ENCODE measurements around the gene LYSMD1. TPM values are rescaled to one million over a fixed set of nuclear protein-coding genes. Genes with fewer than 3 reads are reported as not detected.

The LYSMD1 gene
- total and polyA plus RNA-seq, 2 of the 8 experiments (the other 6 are each of a cell fraction or from before 2014, with no cell fraction given), result 2.4 to 6.0 TPM

- POLR2A ChIA-PET (ENCODE audit: partially characterized antibody), result interaction anchor here (0.6 to 2.1 kb wide), 13 partner anchors 8 to 1211 kb away, joined by 3 to 7 read pairs (median 4); partner anchors contain the start of genes PIP5K1A and VPS72
- DNase-seq (ENCODE audit: low read depth in 1 of 2, low spot score in 2 of 2), result no peak
- Histone ChIP-seq H4K91ac (replicated peaks; ENCODE audit: insufficient read length, low read length) (no peak overlapping the region), H2AK5ac (ENCODE audit: low read depth, low read length) (no peak overlapping the region), H2BK15ac (ENCODE audit: low read length) (no peak overlapping the region), H3K56ac (replicated peaks; ENCODE audit: insufficient read length, low read depth, low read length) (no peak overlapping the region), H4K8ac (ENCODE audit: extremely low read depth, insufficient read depth, low read length) (no peak overlapping the region), H3K79me2 (ENCODE audit: control insufficient read depth in 1 of 2, insufficient read depth in 2 of 2, low read length in 2 of 2) (peaks cover 3 to 86% of the 10 kb centered on the region in 2 experiments; a peak in 3 of 4 replicates), H2BK12ac (ENCODE audit: low read depth, low read length) (no peak overlapping the region), H3K27ac (ENCODE audit: low read depth, low read length) (no peak overlapping the region), H3K9me3 (ENCODE audit: insufficient read depth in 2 of 2, low read depth in 1 of 2, low read length in 1 of 2) (no peaks in the 10 kb centered on the region), H3K23ac (ENCODE audit: insufficient read length) (no peak overlapping the region), H3K4me1 (replicated peaks in 1 of 4; ENCODE audit: control insufficient read depth in 3 of 4, insufficient read depth in 4 of 4, low read length in 3 of 4) (no peaks in the 10 kb centered on the region), H2AFZ (ENCODE audit: low read length) (no peak overlapping the region), H4K5ac (ENCODE audit: insufficient read length, low read depth, low read length) (no peak overlapping the region), H3K4me3 (ENCODE audit: extremely low read depth in 1 of 4, insufficient read depth in 2 of 4, low read depth in 3 of 4, low read length in 4 of 4) (no peak overlapping the region), H2BK120ac (replicated peaks; ENCODE audit: low read depth, low read length) (no peak overlapping the region), H3K23me2 (ENCODE audit: low read depth, low read length) (no peaks in the 10 kb centered on the region), H3K27me3 (replicated peaks in 1 of 4; ENCODE audit: control insufficient read depth in 3 of 4, extremely low read depth in 1 of 4, insufficient read depth in 3 of 4, low read length in 3 of 4) (no peaks in the 10 kb centered on the region), H3K36me3 (ENCODE audit: control insufficient read depth in 2 of 4, insufficient read depth in 4 of 4, low read length in 3 of 4) (peaks cover 4 to 29% (median 7%) of the 10 kb centered on the region in 4 experiments; a peak in 6 of 8 replicates), H2BK5ac (ENCODE audit: low read depth, low read length) (no peak overlapping the region), H3K4ac (replicated peaks; ENCODE audit: insufficient read length, low read depth, low read length) (no peak overlapping the region), H2BK20ac (ENCODE audit: low read length) (no peak overlapping the region), H3K18ac (ENCODE audit: extremely low read depth, low read length) (no peak overlapping the region), H3K14ac (ENCODE audit: insufficient read length) (no peak overlapping the region), H3K79me1 (ENCODE audit: low read depth, low read length) (peaks cover 2% of the 10 kb centered on the region; the same call in 1 of the 2 replicates), H3K9ac (replicated peaks in 1 of 4; ENCODE audit: extremely low read depth in 1 of 4, low read depth in 3 of 4, low read length in 3 of 4) (no peak overlapping the region), H3K4me2 (ENCODE audit: insufficient read depth in 1 of 2, low read depth in 2 of 2, low read length in 2 of 2) (no peak overlapping the region), H4K20me1 (replicated peaks in 1 of 2; ENCODE audit: control insufficient read depth in 1 of 2, insufficient read depth in 2 of 2, low read length in 2 of 2) (peaks cover 1 to 10% of the 10 kb centered on the region in 2 experiments)
- FAIRE-seq, result no peak
- TF ChIP-seq SIRT6 (IDR thresholded peaks at IDR 0.05; ENCODE audit: low read length) (no peak), SAP30 (IDR thresholded peaks at IDR 0.05; ENCODE audit: insufficient read depth, insufficient replicate concordance, low read length) (no peak), POLR2AphosphoS5 (IDR thresholded peaks at IDR 0.05; ENCODE audit: low read depth, low read length) (no peak), HDAC2 (IDR thresholded peaks at IDR 0.05; ENCODE audit: borderline replicate concordance in 1 of 2, low read depth in 2 of 2, low read length in 2 of 2) (no peak), RXRA (IDR thresholded peaks at IDR 0.05; ENCODE audit: insufficient read depth, low read depth, low read length) (no peak), HDAC6 (IDR thresholded peaks at IDR 0.05; ENCODE audit: low read depth, low read length) (no peak), MAFK (IDR thresholded peaks at IDR 0.05; ENCODE audit: low read depth, low read length) (no peak), NRF1 (IDR thresholded peaks at IDR 0.05; ENCODE audit: low read depth, low read length) (no peak)
- CTCF ChIA-PET (ENCODE audit: partially characterized antibody), result interaction anchor here (0.5 to 1.6 kb wide), 11 partner anchors 11 to 801 kb away, joined by 3 to 5 read pairs (median 3); partner anchors contain the start of gene TMOD4
- 95% methylated on average over 15 of the region's 15 CpGs; no CpG with 5 or more reads in 1 of the 2 experiments for WGBS, 2 experiments (ENCODE audit: extremely low coverage in 1 of 2, insufficient coverage in 1 of 2, insufficient read length in 1 of 2, insufficient replicate concordance in 2 of 2, low coverage in 1 of 2, low lambda C conversion rate in 2 of 2, missing lambda C conversion rate in 1 of 2)
Observed at GRCh38 chr1:151211972-151212705, 46.4 kb upstream of the LYSMD1 start.
